GM10266 (cell line): Measurements from ENCODE around the gene CYB5R3.

ENCODE experiments used
- DNase-seq: peaks from one replicate; pipeline ENCODE4 v3.0.0; 2012; ENCODE audit errors: extremely low spot score
- TF ChIP-seq, protein P1 (sequence below): IDR thresholded peaks from 2 replicates; pipeline ENCODE4 v1.5.1; 2012; ENCODE audit warnings: mild to moderate bottlenecking, low read depth; ENCODE audit not compliant: control insufficient read depth, insufficient read depth; ENCODE audit errors: missing control alignments

The CYB5R3 gene

GRCh38 chr22:42633013-42633412, 16.2 kb downstream of the CYB5R3 start:
- TF ChIP-seq, protein P1, sequence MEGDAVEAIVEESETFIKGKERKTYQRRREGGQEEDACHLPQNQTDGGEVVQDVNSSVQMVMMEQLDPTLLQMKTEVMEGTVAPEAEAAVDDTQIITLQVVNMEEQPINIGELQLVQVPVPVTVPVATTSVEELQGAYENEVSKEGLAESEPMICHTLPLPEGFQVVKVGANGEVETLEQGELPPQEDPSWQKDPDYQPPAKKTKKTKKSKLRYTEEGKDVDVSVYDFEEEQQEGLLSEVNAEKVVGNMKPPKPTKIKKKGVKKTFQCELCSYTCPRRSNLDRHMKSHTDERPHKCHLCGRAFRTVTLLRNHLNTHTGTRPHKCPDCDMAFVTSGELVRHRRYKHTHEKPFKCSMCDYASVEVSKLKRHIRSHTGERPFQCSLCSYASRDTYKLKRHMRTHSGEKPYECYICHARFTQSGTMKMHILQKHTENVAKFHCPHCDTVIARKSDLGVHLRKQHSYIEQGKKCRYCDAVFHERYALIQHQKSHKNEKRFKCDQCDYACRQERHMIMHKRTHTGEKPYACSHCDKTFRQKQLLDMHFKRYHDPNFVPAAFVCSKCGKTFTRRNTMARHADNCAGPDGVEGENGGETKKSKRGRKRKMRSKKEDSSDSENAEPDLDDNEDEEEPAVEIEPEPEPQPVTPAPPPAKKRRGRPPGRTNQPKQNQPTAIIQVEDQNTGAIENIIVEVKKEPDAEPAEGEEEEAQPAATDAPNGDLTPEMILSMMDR: no peak
- DNase-seq: no peak

- DNase-seq: no peak
- TF ChIP-seq, protein P1: no peak
These were observed 17.1 kb downstream of the CYB5R3 start for GRCh38 chr22:42632096-42632495.

DNA sequence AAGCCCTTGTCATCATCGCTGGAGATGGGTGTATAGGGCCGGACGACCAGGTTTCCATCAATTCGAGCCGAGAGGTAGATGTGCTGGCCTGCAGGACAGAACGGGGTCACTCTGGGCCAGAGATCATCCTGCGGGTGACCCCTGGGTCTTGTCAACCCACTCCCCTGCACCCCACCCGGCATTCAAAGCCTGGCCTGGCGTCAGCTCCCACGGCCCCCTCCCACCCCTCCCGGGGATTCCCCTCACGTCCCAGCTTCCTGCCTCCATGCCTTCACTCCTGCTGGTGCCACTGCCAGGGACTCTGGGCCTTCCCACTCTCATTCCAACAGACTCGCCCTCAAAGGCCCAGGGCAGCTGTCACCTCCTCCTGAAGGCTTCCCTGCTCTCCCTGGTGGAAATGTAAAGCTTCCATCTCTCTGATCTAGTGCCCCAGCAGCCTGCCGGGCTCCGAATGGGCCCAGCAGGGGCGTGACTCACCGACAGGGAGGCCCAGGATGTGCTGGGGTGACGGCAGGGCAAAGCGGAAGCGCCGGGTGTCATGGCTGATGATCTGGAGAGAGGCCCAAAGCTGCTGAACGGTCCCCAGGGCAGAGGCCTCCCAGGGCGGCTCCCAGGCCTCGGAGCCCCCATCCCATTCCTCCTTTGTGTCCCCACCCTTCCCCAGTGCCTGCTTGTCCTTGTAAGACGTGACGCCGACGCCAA, 18.1 kb downstream of the CYB5R3 start:
- DNase-seq: no peak
- TF ChIP-seq, protein P1: no peak

DNA sequence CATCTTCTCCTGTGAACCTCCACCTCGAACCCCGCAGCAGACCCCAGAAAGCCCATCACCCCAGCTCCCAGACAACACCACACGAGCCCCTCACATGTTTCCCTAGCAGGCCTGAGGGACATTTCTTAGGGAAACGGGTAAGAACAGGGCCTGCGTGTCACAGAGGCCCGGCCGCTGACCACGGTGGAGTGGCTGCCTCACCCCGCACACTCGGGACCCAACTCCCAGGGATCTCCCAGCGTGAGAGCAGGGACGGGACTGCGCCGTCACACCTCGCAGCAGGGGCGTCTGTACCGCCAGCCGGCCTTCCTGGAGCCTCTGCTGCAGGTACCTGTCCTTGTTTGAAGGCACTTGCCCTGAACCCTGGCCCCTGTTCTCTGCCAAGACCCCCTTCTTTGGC, 19.0 kb downstream of the CYB5R3 start:
- DNase-seq: no peak
- TF ChIP-seq, protein P1: no peak

- DNase-seq: no peak
These were observed 21.2 kb downstream of the CYB5R3 start for GRCh38 chr22:42627981-42628380.

GRCh38 chr22:42626951-42627625, 22.1 kb downstream of the CYB5R3 start:
- TF ChIP-seq, protein P1: no peak
- DNase-seq: no peak

More at GRCh38 chr22:42627981-42628380, 21.2 kb downstream of the CYB5R3 start:
- TF ChIP-seq, protein P1: no peak

DNA sequence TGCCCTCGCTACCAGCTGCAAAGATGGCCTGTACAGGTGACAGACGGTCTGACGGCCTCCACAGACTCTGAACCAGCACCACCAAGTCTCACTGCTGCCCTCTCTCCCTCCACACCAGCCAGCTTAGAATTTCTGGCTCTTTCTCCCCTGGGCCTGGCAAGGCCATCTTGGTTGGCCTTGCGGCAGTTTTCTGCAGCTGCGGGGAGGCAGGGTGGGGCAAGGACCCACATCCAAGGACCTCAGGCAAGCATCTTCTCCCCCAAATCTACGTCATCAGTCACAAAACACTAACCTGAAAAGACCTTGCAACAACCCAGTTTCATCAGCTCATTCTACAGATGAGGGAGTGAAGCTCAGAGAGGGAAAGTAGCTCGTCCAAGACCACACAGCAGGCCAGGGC, 22.8 kb downstream of the CYB5R3 start:
- no peak for DNase-seq
- TF ChIP-seq, protein P1: no peak
